HEK293 (cell line): Measurements from ENCODE around the gene KRTAP20-4.

Experiments used
- CTCF ChIP-seq: fragments of 450-650 bp; formaldehyde crosslinking; IDR thresholded peaks from 2 replicates; pipeline ENCODE4 v1.5.1; 2016; ENCODE audit warnings: missing biosample characterization, missing genetic modification characterization
- RBAK ChIP-seq: fragments of 450-650 bp; formaldehyde crosslinking; IDR thresholded peaks from 2 replicates; pipeline ENCODE4 v1.5.1; 2016; ENCODE audit warnings: missing biosample characterization, missing genetic modification characterization
- SALL2 ChIP-seq: fragments of 450-650 bp; formaldehyde crosslinking; IDR thresholded peaks from 2 replicates; pipeline ENCODE4 v1.5.0; 2017; ENCODE audit warnings: missing biosample characterization, mild to moderate bottlenecking, missing genetic modification characterization, borderline replicate concordance
- SP3 ChIP-seq: fragments of 450-650 bp; formaldehyde crosslinking; IDR thresholded peaks from 2 replicates; pipeline ENCODE4 v1.5.1; 2016; ENCODE audit warnings: missing biosample characterization, missing genetic modification characterization
- WT1 ChIP-seq: fragments of 450-650 bp; formaldehyde crosslinking; IDR thresholded peaks from 2 replicates; pipeline ENCODE4 v1.5.1; 2016; ENCODE audit warnings: missing biosample characterization, missing genetic modification characterization
- YY1 ChIP-seq: fragments of 450-650 bp; formaldehyde crosslinking; IDR thresholded peaks from 2 replicates; pipeline ENCODE4 v1.5.1; 2018; ENCODE audit warnings: missing biosample characterization, missing genetic modification characterization
- ZNF37A ChIP-seq: fragments of 450-650 bp; IDR thresholded peaks from 2 replicates; pipeline ENCODE4 v1.5.1; 2018; ENCODE audit warnings: missing biosample characterization, missing genetic modification characterization
- ZNF704 ChIP-seq: fragments of 450-650 bp; formaldehyde crosslinking; IDR thresholded peaks from 2 replicates; pipeline ENCODE4 v1.5.1; 2016; ENCODE audit warnings: missing biosample characterization, missing genetic modification characterization
- ZNF785 ChIP-seq: fragments of 450-650 bp; formaldehyde crosslinking; IDR thresholded peaks from 2 replicates; pipeline ENCODE4 v1.5.1; 2016; ENCODE audit warnings: missing biosample characterization, missing genetic modification characterization
- ZSCAN30 ChIP-seq: fragments of 450-650 bp; IDR thresholded peaks from 2 replicates; pipeline ENCODE4 v1.5.1; 2018; ENCODE audit warnings: missing biosample characterization, mild to moderate bottlenecking, missing genetic modification characterization, moderate library complexity

- TF ChIP-seq ZNF37A (tag by site-specific recombination) (no peak), WT1 (tag by site-specific recombination) (no peak), CTCF (tag by site-specific recombination) (no peak), YY1 (no peak), ZNF785 (tag by site-specific recombination) (no peak), ZSCAN30 (tag by site-specific recombination) (no peak), RBAK (tag by site-specific recombination) (no peak), ZNF704 (tag by site-specific recombination) (no peak), SALL2 (no peak), SP3 (tag by site-specific recombination) (no peak)
Measured at GRCh38 chr21:30590297-30590696, 30.1 kb upstream of the KRTAP20-4 start, which contains the start of gene KRTAP22-2.
